Measurements from ENCODE around the gene PAFAH1B1.

The PAFAH1B1 gene

GRCh38 chr17:2719861-2720260 is 126.4 kb downstream of the PAFAH1B1 start:
- DNase-seq (ENCODE audit: low read depth in 2 of 2): no peak

GRCh38 chr17:2721603-2722002 is 128.1 kb downstream of the PAFAH1B1 start:
- DNase-seq (ENCODE audit: low read depth in 2 of 2): no peak

- DNase-seq (ENCODE audit: low read depth in 2 of 2): no peak
Measured at GRCh38 chr17:2722611-2723010, 129.2 kb downstream of the PAFAH1B1 start.

- DNase-seq (ENCODE audit: low read depth in 2 of 2): no peak
Measured at GRCh38 chr17:2723505-2723996, 130.1 kb downstream of the PAFAH1B1 start.

- no peak for DNase-seq (ENCODE audit: low read depth in 2 of 2)
Measured at GRCh38 chr17:2723997-2724783, 130.7 kb downstream of the PAFAH1B1 start.

- no peak for DNase-seq (ENCODE audit: low read depth in 2 of 2)
Measured at GRCh38 chr17:2724784-2725164, 131.3 kb downstream of the PAFAH1B1 start.

- DNase-seq (ENCODE audit: low read depth in 2 of 2): no peak
Measured at GRCh38 chr17:2730764-2731353, 137.4 kb downstream of the PAFAH1B1 start.

GRCh38 chr17:2731807-2732206 is 138.4 kb downstream of the PAFAH1B1 start:
- no peak for DNase-seq (ENCODE audit: low read depth in 2 of 2)

GRCh38 chr17:2734939-2735338 is 141.5 kb downstream of the PAFAH1B1 start:
- DNase-seq (ENCODE audit: low read depth in 2 of 2): no peak
